Activated CD4-positive, alpha-beta T cell treated with anti-CD3 and anti-CD28 coated beads, Interleukin-2, amount 10 ng/mL, durations not matched to agents 24 days and 14 days (primary cell): ENCODE data around the gene AACS. TPM values are rescaled to one million over a fixed set of nuclear protein-coding genes. Genes with fewer than 3 reads are reported as not detected.
"Not testable (repeated sequence)": the region's sequence is repeated elsewhere in the genome, so short reads cannot be mapped to it uniquely, and the experiment has no call there.

Source experiments
- DNase-seq: peaks from one replicate; pipeline ENCODE4 v3.0.0; 2022
- H3K27ac Mint-ChIP-seq: one replicate; pipeline ENCODE4 v1.8.0; 2022; ENCODE audit warnings: mild to moderate bottlenecking, mixed read lengths
- H3K27me3 Mint-ChIP-seq: one replicate; pipeline ENCODE4 v1.8.0; 2022; ENCODE audit warnings: mixed read lengths
- H3K36me3 Mint-ChIP-seq: one replicate; pipeline ENCODE4 v1.8.0; 2022; ENCODE audit warnings: low read depth, mild to moderate bottlenecking, mixed read lengths
- H3K4me1 Mint-ChIP-seq: one replicate; pipeline ENCODE4 v1.8.0; 2021; ENCODE audit warnings: mixed read lengths
- H3K4me3 Mint-ChIP-seq: one replicate; pipeline ENCODE4 v1.8.0; 2022; ENCODE audit warnings: mild to moderate bottlenecking, moderate library complexity, mixed read lengths
- H3K9me3 Mint-ChIP-seq: one replicate; pipeline ENCODE4 v1.8.0; 2021; ENCODE audit warnings: mixed read lengths
- intact Hi-C: fragments of 100-400 bp; cut with micrococcal nuclease; formaldehyde crosslinking; loops from one replicate; pipeline ENCODE4 v1.15.1; 2023
- total RNA-seq: library from RNA; stranded (reverse); gene quantifications from 2 replicates; pipeline ENCODE4 v1.2.3, GENCODE V29; 2022

Gene AACS
- total RNA-seq, 1 donor from 2014 or later = 24.7 TPM

DNA sequence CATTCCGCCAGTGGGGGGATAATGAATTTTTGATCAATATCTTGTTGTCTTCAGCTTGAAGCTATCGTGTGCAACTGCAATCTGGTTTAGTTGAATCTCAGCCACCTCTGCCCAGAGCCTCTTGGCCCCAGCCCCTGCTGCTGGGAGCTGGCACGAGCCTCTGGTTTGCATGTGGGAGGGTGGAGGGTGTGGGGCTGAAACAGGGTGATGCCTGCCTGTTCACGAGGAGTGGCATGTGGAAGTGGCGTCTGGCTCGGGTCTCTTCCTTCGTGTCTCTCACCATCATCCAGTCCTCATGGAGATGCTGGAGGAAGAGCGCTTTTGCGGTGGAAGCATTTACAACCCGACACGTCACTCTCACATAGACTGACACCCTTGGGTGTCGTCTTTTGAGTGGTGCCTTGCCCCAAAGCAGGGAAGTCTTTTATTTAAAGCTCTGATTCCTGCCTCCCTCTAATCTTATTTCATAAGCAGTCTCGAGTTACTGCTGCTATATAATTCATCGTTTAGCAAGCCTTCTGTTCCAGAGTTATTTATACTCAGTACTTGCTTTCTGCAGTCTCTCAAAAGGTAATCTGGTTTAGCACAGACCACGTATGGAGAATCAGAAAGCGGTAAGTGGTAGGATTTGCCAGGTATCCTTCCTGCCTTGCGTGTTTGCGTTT lies 64.5 kb downstream of the AACS start:
- no peaks in the 10 kb centered on the region for H3K9me3 Mint-ChIP-seq
- intact Hi-C loops = no loop called here
- no peak for DNase-seq
- H3K4me3 Mint-ChIP-seq = no peak overlapping the region
- H3K36me3 Mint-ChIP-seq = no peaks in the 10 kb centered on the region
- H3K27me3 Mint-ChIP-seq = no peaks in the 10 kb centered on the region
- no peak overlapping the region for H3K27ac Mint-ChIP-seq
- H3K4me1 Mint-ChIP-seq = no peaks in the 10 kb centered on the region

DNA sequence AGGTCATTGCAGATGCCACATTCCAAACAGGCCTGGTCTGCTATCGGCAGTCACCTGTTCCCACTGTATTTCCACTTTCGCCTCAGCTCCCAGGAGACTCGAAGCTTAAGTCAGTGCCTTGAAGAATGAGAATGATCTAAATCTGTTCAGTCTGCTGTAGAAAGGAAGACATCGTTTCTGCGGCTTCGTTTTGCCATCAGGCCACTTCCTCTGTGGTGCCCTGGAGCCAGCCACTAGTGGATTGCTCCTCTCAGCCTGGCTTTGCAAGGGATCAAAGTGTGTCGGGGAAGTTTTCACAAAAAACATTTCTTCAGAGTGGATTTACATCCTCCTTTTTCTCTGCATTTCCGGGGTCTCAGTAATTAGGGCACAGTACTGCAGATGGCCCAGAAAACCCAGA lies 66.7 kb downstream of the AACS start:
- intact Hi-C loops = no loop called here
- Mint-ChIP-seq H3K9me3 (no peaks in the 10 kb centered on the region), H3K4me3 (no peak overlapping the region), H3K4me1 (no peaks in the 10 kb centered on the region), H3K27me3 (no peaks in the 10 kb centered on the region), H3K36me3 (peaks cover 4% of the 10 kb centered on the region), H3K27ac (no peak overlapping the region)
- no peak for DNase-seq

DNA sequence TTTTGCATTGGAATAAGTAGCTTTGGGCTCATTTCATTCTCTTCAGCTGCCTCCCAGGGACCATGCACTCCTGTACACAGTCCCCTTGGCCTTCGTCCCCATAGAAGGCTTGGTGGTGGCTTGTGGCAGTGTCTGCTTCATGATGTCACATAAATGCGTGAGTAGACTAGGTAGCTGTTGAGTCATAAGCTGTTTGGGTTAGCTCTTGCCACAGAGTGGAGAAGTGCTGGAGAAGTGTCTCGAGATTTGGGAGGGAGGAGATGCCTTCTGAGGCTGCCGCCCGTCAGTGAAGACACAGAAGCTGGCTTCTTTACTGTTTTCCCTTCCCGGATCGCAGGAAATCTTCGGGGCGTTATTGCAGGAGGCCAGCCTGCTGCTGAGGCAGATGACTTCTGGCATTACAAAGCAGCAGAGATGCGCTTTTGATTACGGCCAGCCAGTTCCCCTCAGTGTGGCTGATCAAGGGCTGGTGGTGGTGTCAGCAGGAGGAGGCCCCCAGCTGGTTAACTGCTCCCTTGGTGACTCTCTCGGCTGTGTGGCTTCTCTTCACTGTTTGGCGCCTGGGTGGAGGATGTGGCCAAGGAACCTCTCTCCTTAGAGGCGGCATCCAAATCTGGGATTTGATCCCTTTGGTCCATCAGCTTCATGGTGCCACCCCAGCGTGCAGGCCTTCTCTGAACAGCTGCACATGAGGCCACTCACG lies 67.6 kb downstream of the AACS start:
- H3K4me3 Mint-ChIP-seq = no peak overlapping the region
- DNase-seq = no peak
- no peak overlapping the region for H3K27ac Mint-ChIP-seq
- intact Hi-C loops = no loop called here
- peaks cover 4% of the 10 kb centered on the region for H3K36me3 Mint-ChIP-seq
- no peaks in the 10 kb centered on the region for H3K4me1 Mint-ChIP-seq
- H3K27me3 Mint-ChIP-seq = no peaks in the 10 kb centered on the region
- no peaks in the 10 kb centered on the region for H3K9me3 Mint-ChIP-seq

DNA sequence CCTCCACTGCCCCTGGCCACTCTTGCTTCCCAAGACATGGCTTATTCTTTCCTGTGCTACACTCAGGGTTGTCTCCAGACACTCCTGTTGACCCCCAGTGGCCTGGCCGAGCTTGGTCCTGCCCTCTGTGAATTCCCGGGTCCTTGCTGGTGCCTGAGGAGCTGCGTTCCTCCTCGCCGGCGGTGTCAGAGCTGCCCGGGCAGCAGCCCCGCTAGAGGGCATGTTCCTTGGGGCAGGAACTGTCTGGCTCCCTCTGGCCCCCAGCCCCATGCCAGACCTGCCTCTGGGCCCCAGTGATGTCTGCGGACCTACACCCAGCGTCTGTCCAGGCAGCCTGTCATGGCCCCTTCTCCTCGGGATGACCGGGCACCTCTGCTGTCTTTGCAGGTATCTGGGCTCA lies 68.4 kb downstream of the AACS start:
- Mint-ChIP-seq H3K27ac (no peak overlapping the region), H3K4me3 (no peak overlapping the region), H3K9me3 (no peaks in the 10 kb centered on the region), H3K4me1 (no peaks in the 10 kb centered on the region), H3K27me3 (no peaks in the 10 kb centered on the region), H3K36me3 (peaks cover 4% of the 10 kb centered on the region)
- no peak for DNase-seq
- intact Hi-C loops = no loop called here

DNA sequence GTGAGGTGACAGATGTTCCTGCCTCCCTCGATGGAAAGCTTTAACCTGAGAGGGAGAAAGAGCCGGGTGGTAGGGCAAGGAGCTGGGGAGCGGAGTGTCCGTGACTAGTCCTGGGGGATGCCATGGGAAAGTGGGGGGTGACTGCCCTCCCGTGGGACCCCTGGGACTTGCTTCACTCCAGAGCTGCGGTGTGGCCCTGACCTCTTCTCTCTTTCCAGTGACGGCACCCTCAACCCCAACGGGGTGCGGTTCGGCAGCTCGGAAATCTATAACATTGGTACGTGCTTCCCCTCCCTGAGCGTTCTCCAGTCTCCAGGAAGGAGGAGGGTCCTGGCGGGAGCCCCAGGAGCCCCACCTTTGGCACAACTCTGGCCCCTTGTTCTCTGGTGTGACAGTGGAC lies 69.3 kb downstream of the AACS start:
- H3K4me1 Mint-ChIP-seq = no peaks in the 10 kb centered on the region
- H3K27ac Mint-ChIP-seq = no peak overlapping the region
- no peak overlapping the region for H3K4me3 Mint-ChIP-seq
- H3K27me3 Mint-ChIP-seq = no peaks in the 10 kb centered on the region
- H3K9me3 Mint-ChIP-seq = no peaks in the 10 kb centered on the region
- intact Hi-C loops = no loop called here
- no peak for DNase-seq
- H3K36me3 Mint-ChIP-seq = peaks cover 4% of the 10 kb centered on the region

DNA sequence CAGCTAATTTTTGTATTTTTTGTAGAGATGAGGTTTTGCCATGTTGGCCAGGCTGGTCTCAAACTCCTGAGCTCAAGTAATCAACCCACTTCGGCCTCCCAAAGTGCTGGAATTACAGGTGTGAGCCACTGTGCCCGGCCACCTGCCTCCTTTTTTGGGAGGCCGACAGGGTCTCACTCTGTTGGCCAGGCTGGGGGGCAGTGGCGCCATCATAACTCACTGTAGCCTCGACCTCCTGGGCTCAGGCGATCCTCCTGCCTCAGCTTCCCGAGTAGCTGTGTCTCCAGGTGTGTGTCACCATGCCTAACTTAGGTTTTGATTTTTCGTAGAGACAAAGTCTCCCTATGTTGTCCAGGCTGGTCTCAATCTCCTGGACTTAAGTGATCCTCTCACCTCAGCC lies 70.7 kb downstream of the AACS start:
- H3K4me3 Mint-ChIP-seq = no peak overlapping the region
- no peaks in the 10 kb centered on the region for H3K4me1 Mint-ChIP-seq
- peaks cover 4% of the 10 kb centered on the region for H3K36me3 Mint-ChIP-seq
- intact Hi-C loops = no loop called here
- H3K27ac Mint-ChIP-seq = no peak overlapping the region
- no peaks in the 10 kb centered on the region for H3K27me3 Mint-ChIP-seq
- H3K9me3 Mint-ChIP-seq = no peaks in the 10 kb centered on the region
- no peak for DNase-seq

DNA sequence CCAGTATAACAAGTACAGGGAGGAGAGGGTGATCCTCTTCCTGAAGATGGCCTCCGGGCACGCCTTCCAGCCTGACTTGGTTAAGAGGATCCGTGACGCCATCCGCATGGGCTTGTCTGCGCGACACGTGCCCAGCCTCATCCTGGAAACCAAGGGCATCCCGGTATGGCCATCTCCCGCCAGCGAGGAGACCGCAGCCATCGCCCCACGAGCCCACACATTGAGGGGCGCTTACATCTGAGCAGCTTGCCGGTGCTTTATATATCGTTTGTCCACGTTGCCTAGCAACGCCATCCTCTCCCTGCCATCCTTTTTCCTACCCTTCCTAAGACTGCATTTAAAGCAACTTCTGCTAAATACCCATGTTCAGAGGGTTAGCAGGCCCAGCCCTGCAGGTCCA lies 71.5 kb downstream of the AACS start:
- no peak for DNase-seq
- no peaks in the 10 kb centered on the region for H3K4me1 Mint-ChIP-seq
- H3K27me3 Mint-ChIP-seq = no peaks in the 10 kb centered on the region
- peaks cover 4% of the 10 kb centered on the region for H3K36me3 Mint-ChIP-seq
- H3K27ac Mint-ChIP-seq = no peak overlapping the region
- intact Hi-C loops = no loop called here
- H3K9me3 Mint-ChIP-seq = no peaks in the 10 kb centered on the region
- no peak overlapping the region for H3K4me3 Mint-ChIP-seq

DNA sequence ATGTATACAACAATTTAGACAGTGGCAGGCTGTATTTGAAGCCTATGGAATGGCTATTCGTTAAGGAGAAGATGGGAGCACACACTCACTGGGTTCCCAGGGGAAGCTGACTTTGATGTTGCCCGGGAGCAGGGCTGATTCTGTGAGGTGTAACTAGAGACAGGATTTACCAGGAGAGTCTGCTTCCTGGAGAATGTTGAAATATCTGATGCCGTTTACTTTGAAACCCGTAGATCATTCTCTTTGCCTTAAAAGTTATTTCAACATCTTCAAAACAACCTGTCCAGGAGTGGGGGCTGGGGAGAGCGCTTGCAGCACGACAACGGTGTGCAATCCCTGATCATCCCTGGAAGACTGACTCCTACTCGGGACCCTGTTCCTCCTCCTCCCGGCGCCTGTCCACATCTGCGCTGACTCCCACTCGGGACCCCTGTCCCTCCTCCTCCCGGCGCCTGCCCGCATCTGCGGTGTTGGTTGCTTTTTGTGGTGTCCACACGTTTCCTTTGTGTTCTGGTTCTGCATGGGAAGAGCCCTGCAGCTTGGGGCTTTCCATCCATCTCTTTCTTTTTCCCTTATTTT lies 72.6 kb downstream of the AACS start:
- Mint-ChIP-seq H3K27ac (no peak overlapping the region), H3K4me3 (no peak overlapping the region), H3K4me1 (no peaks in the 10 kb centered on the region), H3K27me3 (no peaks in the 10 kb centered on the region), H3K9me3 (no peaks in the 10 kb centered on the region), H3K36me3 (peaks cover 4% of the 10 kb centered on the region)
- intact Hi-C loops = no loop called here
- DNase-seq = no peak

DNA sequence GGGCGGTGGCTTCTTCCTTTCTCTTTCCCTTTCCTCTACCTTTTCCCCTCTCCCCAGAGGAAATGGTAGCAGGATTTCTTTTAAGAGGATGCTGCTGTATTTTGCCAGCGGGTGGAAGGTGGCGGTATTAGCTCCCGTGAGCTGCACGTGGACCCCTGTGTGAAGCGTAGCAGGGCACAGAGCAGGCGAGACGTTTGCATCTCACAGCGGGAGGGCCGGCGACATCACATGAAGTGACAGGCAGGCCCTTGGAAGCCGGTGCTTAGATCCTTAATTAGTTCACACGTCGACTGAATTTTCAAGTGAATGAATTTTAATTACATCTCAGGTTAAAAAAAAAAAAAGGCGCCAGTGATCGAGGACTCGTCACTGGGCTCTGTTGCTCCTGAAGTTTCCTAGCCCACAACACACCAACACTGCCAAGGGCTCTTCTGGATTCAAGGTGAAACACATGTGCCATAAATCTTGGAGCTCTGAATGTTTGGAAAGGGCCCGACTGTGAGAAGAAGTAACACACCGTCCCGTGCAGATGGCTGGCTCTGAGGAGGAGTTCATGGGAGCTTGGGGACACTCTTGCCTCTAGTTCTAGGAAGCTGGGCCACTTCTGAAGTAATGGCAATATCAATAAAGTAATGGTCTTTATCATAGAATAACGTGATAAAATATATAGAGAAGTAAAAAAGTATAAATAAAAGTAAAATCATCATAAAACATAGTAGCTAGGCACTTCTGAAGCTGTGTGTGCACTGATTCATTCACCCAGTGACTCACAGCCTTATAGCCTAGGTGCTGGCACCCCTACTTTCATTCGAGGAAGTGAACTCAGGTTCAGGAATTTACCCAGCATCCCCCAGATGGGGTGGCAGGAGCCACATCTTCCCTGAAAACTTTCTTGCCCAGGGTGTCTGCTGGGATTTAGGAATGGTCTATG lies 75.3 kb downstream of the AACS start:
- Mint-ChIP-seq H3K36me3 (peaks cover 4% of the 10 kb centered on the region), H3K9me3 (no peaks in the 10 kb centered on the region), H3K27me3 (no peaks in the 10 kb centered on the region), H3K4me3 (no peak overlapping the region), H3K27ac (no peak overlapping the region), H3K4me1 (no peaks in the 10 kb centered on the region)
- intact Hi-C loops = no loop called here
- DNase-seq = no peak

DNA sequence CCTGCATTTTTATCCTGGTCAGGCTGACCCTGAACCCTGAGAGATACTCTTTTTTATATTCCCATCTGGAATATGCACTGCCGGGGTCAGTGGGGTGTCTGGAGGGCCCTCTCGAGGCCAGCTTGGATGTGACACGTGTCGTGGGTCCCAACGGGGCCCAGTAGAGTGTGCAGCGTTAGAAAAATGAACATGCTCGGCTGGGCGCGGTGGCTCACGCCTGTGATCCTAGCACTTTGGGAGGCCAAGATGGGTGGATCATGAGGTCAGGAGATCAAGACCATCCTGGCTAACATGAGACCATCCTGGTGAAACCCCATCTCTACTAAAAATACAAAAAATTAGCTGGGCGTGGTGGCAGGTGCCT lies 76.0 kb downstream of the AACS start:
- H3K36me3 Mint-ChIP-seq, DNase-seq, H3K4me3 Mint-ChIP-seq, H3K27me3 Mint-ChIP-seq, intact Hi-C loops, H3K27ac Mint-ChIP-seq, H3K9me3 Mint-ChIP-seq, H3K4me1 Mint-ChIP-seq: not testable (repeated sequence)

DNA sequence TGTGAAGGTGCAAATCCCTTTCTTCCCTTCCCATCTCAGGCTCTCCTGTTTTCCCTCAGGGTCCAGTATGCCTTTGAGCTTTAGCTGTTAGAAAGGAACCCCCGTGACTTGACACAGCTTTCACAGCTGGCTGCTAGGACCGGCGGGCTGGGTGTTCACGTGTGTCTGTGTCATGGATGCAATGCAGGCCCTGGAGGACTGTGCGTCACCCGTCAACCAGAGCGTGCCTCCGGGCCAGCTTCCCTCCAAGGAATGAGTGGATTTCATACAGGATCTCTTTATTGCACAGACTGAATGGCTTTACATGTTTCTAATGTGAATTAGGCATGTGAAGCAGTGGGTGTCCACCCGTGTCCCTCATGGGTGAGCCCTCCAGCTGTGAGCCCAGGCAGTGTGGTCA lies 77.4 kb downstream of the AACS start:
- DNase-seq = no peak
- H3K4me1 Mint-ChIP-seq = no peaks in the 10 kb centered on the region
- intact Hi-C loops = no loop called here
- no peak overlapping the region for H3K4me3 Mint-ChIP-seq
- H3K27me3 Mint-ChIP-seq = no peaks in the 10 kb centered on the region
- no peaks in the 10 kb centered on the region for H3K36me3 Mint-ChIP-seq
- H3K27ac Mint-ChIP-seq = no peak overlapping the region
- no peaks in the 10 kb centered on the region for H3K9me3 Mint-ChIP-seq

DNA sequence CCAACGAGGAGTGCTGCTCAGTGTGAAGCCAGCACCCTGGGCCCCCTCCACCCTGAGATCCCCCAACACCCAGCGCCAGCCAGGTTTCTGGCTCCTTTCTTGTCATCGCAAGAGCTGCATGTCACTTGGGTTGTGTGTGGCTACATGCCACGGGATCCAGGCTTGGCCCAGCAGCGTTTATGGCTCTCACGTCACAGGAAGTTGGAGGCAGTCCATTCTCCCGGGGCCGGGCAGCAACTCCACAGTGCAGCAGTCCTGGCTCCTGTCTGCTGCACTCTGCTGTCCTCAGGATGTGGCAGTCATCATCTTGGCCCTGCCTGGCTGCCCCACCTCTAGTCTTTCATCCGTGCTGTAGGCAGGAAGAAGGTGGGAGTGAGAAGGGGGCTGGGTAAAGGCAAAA lies 78.3 kb downstream of the AACS start:
- H3K4me1 Mint-ChIP-seq = no peaks in the 10 kb centered on the region
- H3K27ac Mint-ChIP-seq = no peak overlapping the region
- no peaks in the 10 kb centered on the region for H3K36me3 Mint-ChIP-seq
- no peak for DNase-seq
- intact Hi-C loops = no loop called here
- no peaks in the 10 kb centered on the region for H3K27me3 Mint-ChIP-seq
- no peak overlapping the region for H3K4me3 Mint-ChIP-seq
- no peaks in the 10 kb centered on the region for H3K9me3 Mint-ChIP-seq

DNA sequence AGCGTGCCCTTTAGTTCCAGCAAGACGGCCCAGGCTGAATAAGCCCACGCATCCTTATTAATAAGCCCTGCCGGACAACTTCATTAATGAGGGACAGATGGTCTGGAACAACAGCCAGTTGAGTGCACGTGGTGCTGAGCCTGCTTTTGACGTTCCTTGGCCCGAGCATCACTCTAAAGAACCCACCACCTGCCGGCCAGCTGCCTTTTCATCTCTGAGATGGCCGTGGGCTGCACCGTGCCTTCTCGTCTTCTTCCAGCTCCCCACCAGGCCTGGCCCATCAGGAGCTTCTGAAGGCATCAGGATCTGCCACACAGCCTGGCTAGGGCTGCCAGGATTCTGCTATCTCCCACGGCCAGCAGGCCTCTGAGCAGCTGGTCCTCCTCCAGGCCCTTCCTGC lies 80.0 kb downstream of the AACS start:
- Mint-ChIP-seq H3K27ac (no peak overlapping the region), H3K4me3 (no peak overlapping the region)
- intact Hi-C loops = no loop called here

DNA sequence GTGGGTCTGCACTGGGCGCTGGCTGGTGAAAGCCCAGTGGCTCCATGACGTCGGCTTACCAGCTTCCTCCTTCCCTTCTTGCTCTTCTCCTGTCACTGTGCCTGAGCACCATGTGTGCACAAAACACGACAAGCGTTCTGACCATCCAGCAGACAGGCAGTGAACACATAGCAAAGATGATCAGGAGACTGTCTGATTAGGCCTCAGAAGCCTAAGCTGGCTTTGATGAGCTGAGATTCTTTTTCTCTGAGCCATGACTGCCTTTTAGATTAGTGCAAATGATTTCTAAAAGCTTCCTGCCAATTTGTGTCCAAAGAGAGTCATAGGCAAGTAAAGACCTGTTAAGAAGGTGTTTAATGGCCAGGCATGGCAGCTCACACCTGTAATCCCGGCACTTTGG lies 83.1 kb downstream of the AACS start:
- intact Hi-C loops = no loop called here

More for the DNA sequence above, 80.0 kb downstream of the AACS start:
- Mint-ChIP-seq H3K9me3 (no peaks in the 10 kb centered on the region), H3K36me3 (no peaks in the 10 kb centered on the region), H3K27me3 (no peaks in the 10 kb centered on the region), H3K4me1 (no peaks in the 10 kb centered on the region)
- DNase-seq = no peak

More for the DNA sequence above, 83.1 kb downstream of the AACS start:
- no peaks in the 10 kb centered on the region for H3K27me3 Mint-ChIP-seq
- H3K4me3 Mint-ChIP-seq = no peak overlapping the region
- H3K36me3 Mint-ChIP-seq = no peaks in the 10 kb centered on the region
- H3K9me3 Mint-ChIP-seq = no peaks in the 10 kb centered on the region
- H3K4me1 Mint-ChIP-seq = no peaks in the 10 kb centered on the region
- H3K27ac Mint-ChIP-seq = no peak overlapping the region
- no peak for DNase-seq
